ENCODE results near the gene SLC16A10.
"Not testable (repeated sequence)": the region's sequence is repeated elsewhere in the genome, so short reads cannot be mapped to it uniquely, and the experiment has no call there.

SLC16A10 gene

DNA sequence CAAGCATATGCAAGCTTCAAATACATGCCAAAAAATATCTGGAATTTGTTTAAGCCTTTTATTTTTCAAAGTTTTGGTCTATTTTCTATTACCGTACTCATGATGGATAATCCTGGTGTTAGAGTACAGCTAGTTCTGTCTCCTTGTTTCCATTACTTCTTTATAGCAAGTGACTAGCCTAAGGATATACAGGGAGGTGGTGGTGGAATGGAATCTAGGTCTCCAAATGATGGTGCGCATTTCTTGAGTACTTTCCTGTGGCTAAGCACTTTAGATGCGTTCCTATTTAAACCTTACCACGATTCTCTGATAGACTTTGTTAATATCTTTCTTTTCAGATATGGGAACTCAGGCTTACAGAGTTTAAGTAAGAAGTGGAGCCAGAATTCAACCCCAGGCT, 3.5 kb downstream of the SLC16A10 start:
- no peaks in the 10 kb centered on the region for H3K36me3 ChIP-seq
- no peak for DNase-seq
- H3K27me3 ChIP-seq (ENCODE audit: insufficient read depth, low read depth, severe bottlenecking) = no peaks in the 10 kb centered on the region
- H3K27ac ChIP-seq = no peak overlapping the region
- no peaks in the 10 kb centered on the region for H3K9me3 ChIP-seq (ENCODE audit: severe bottlenecking)
- TF ChIP-seq, protein P1, sequence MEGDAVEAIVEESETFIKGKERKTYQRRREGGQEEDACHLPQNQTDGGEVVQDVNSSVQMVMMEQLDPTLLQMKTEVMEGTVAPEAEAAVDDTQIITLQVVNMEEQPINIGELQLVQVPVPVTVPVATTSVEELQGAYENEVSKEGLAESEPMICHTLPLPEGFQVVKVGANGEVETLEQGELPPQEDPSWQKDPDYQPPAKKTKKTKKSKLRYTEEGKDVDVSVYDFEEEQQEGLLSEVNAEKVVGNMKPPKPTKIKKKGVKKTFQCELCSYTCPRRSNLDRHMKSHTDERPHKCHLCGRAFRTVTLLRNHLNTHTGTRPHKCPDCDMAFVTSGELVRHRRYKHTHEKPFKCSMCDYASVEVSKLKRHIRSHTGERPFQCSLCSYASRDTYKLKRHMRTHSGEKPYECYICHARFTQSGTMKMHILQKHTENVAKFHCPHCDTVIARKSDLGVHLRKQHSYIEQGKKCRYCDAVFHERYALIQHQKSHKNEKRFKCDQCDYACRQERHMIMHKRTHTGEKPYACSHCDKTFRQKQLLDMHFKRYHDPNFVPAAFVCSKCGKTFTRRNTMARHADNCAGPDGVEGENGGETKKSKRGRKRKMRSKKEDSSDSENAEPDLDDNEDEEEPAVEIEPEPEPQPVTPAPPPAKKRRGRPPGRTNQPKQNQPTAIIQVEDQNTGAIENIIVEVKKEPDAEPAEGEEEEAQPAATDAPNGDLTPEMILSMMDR (IDR thresholded peaks at IDR 0.05; ENCODE audit: low read depth, low read length) = no peak
- H3K4me3 ChIP-seq (ENCODE audit: low read depth, low read length) = no peak overlapping the region

DNA sequence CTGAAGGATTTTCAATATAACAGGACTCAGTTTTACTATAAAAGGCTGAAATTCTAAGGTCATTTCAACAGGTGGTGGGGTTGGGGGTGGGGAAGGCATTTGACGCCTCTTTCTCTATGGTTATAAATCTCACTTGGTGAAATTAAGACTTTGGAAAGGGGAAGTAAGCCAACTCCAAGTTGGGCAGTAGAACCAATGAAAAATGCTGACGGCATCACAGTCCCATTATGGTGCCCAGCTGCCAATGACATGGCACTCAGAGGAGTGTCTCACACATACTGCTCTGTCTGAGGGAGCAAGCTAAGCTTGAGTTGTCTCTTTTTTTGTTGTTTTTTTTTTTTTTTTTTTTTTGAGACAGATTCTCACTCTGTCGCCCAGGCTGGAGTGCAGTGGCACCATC, 4.7 kb downstream of the SLC16A10 start:
- TF ChIP-seq, protein P1 (IDR thresholded peaks at IDR 0.05; ENCODE audit: low read depth, low read length) = no peak
- H3K27ac ChIP-seq = no peak overlapping the region
- no peak overlapping the region for H3K4me3 ChIP-seq (ENCODE audit: low read depth, low read length)
- H3K9me3 ChIP-seq (ENCODE audit: severe bottlenecking) = no peaks in the 10 kb centered on the region
- no peak for DNase-seq
- no peaks in the 10 kb centered on the region for H3K27me3 ChIP-seq (ENCODE audit: insufficient read depth, low read depth, severe bottlenecking)
- H3K36me3 ChIP-seq = no peaks in the 10 kb centered on the region

DNA sequence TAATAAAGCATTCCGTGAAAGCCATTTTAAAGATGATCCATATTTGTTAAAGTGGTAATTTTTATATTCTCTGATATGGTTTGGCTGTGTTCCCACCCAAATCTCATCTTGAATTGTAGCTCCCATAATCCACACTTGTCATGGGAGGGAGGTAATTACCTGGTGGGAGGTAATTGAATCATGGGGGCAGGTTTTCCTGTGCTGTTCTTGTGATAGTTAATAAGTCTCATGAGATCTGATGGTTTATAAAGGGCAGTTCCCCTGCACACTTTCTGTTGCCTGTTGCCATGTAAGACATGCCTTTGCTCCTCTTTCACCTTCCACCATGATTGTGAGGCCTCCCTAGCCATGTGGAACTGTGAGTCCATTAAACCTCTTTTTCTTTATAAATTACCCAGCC, 8.2 kb downstream of the SLC16A10 start:
- H3K36me3 ChIP-seq; H3K27me3 ChIP-seq (ENCODE audit: insufficient read depth, low read depth, severe bottlenecking); DNase-seq; H3K4me3 ChIP-seq (ENCODE audit: low read depth, low read length); H3K9me3 ChIP-seq (ENCODE audit: severe bottlenecking); H3K27ac ChIP-seq: not testable (repeated sequence)

DNA sequence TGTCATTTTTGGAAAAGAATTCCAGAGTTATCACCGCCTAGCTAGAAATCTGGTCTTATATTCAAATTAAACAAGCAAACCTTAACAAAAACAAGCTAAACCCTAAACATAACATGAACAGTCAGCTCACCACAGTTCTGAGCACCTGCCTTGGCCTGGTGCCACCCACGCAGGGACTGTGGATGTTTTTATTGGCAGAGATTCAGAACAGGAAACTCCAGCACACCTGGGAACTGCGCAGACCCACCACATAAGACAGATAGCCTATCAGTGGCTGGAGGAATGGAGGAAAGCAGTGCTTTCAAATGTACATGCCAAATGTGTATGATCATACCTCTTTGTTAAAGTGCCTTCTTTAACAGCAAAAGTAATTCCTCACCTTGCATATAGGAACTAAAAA, 8.9 kb downstream of the SLC16A10 start:
- Histone ChIP-seq H3K27me3 (ENCODE audit: insufficient read depth, low read depth, severe bottlenecking) (no peaks in the 10 kb centered on the region), H3K36me3 (no peaks in the 10 kb centered on the region), H3K27ac (no peak overlapping the region), H3K9me3 (ENCODE audit: severe bottlenecking) (no peaks in the 10 kb centered on the region), H3K4me3 (ENCODE audit: low read depth, low read length) (no peak overlapping the region)
- TF ChIP-seq, protein P1 (IDR thresholded peaks at IDR 0.05; ENCODE audit: low read depth, low read length) = no peak
- no peak for DNase-seq

DNA sequence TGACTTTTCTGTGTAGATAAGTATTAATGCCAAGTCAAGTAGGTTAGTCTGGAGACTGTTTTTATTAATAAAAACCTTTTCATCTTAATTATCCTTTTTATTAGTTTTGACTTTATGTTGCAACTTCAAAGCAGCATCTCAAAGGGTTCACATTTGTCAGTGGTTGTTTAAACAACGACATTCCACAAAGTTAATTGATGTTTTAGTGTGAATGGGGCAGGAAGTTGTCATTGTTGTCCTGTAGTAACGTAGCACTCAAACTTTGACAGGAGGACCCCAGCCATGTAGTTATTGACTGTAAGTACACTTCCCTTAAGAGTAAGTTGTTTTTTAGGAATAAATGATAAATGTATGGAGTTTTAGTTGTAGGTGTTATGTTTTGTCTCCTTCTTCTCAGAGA, 11.3 kb downstream of the SLC16A10 start:
- Histone ChIP-seq H3K36me3 (no peaks in the 10 kb centered on the region), H3K27ac (no peak overlapping the region), H3K9me3 (ENCODE audit: severe bottlenecking) (no peaks in the 10 kb centered on the region), H3K4me3 (ENCODE audit: low read depth, low read length) (no peak overlapping the region), H3K27me3 (ENCODE audit: insufficient read depth, low read depth, severe bottlenecking) (no peaks in the 10 kb centered on the region)
- TF ChIP-seq, protein P1 (IDR thresholded peaks at IDR 0.05; ENCODE audit: low read depth, low read length) = no peak
- DNase-seq = no peak

DNA sequence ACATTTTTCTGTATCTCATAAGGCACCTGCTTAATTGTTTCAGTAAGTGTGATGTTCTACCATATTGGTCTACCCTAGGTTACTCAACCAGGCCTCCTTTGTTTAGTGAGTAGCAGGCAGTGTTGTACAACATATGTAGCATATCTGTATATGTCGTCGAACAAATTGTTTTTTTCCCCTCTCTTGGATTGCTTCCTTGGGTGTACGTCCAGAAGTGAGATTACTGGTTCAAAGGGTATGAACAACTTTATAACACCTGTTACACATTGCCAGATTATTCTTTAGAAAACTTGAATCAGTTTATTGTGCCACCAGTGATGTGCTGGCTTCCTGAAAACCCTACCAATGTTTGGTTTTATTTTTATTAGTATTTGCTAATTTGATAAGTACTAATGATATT, 14.7 kb downstream of the SLC16A10 start:
- H3K9me3 ChIP-seq (ENCODE audit: severe bottlenecking) = no peaks in the 10 kb centered on the region
- no peak overlapping the region for H3K27ac ChIP-seq
- TF ChIP-seq, protein P1 (IDR thresholded peaks at IDR 0.05; ENCODE audit: low read depth, low read length) = no peak
- no peaks in the 10 kb centered on the region for H3K36me3 ChIP-seq
- H3K4me3 ChIP-seq (ENCODE audit: low read depth, low read length) = no peak overlapping the region
- DNase-seq = no peak
- H3K27me3 ChIP-seq (ENCODE audit: insufficient read depth, low read depth, severe bottlenecking) = no peaks in the 10 kb centered on the region

Data from WERI-Rb-1 (cell line).